GM12878 (cell line): ENCODE data around the gene COL17A1. TPM values are rescaled to one million over a fixed set of nuclear protein-coding genes. Genes with fewer than 3 reads are reported as not detected.

Experiments
- ATAC-seq: fragments of 200-7000 bp; cut with Tn5 transposase; 3 replicates; pipeline ENCODE4 v1.9.1; 2020; ENCODE audit warnings: mild to moderate bottlenecking, moderate library complexity
- BruUV-seq: library from RNA; stranded (reverse); fragments of 400-500 nt; replicated peaks from 2 replicates; lab custom pipeline; 2021; lab: Mats Ljungman, UMichigan
- CTCF ChIA-PET: fragments of 300-600 bp; sonication (Branson Sonifier 250); formaldehyde crosslinking; extraction: SDS; loops from one replicate; lab custom pipeline; 2021; ENCODE audit warnings: inconsistent platforms; lab: Yijun Ruan, JAX
- POLR2A ChIA-PET: fragments of 350-600 bp; formaldehyde crosslinking; extraction: SDS; loops from one replicate; lab custom pipeline; 2021; ENCODE audit warnings: inconsistent platforms; lab: Charles Lee
- RAD21 ChIA-PET: fragments of 300-600 bp; sonication (Branson Sonifier 250); formaldehyde crosslinking; loops from one replicate; lab custom pipeline; 2023; ENCODE audit warnings: antibody characterized with exemption; ENCODE audit not compliant: unreplicated experiment; lab: Charles Lee
- SMC1A ChIA-PET: fragments of 300-600 bp; sonication (Branson Sonifier 250); formaldehyde crosslinking; loops from one replicate; lab custom pipeline; 2023; ENCODE audit not compliant: unreplicated experiment, uncharacterized antibody; lab: Charles Lee
- DNase-seq: peaks from one replicate; pipeline ENCODE4 v3.0.0-alpha.2; 2011; ENCODE audit warnings: low read depth, low spot score
- FAIRE-seq: peaks from 3 replicates; lab custom pipeline; 2011; peaks lifted over from hg19 to GRCh38; lab: Jason Lieb, UNC
- H2AFZ ChIP-seq: 2 replicates; pipeline ENCODE4 v1.6.0; 2011; ENCODE audit warnings: low read depth, low read length, control low read depth; ENCODE audit not compliant: control insufficient read depth
- H3K27ac ChIP-seq: 2 replicates; pipeline ENCODE4 v1.5.1; 2011; ENCODE audit warnings: control low read depth; ENCODE audit not compliant: control insufficient read depth, insufficient read depth
- H3K27me3 ChIP-seq, 2 experiments: replicated peaks in 1 of 2; 2 replicates each; pipeline versions ENCODE4 v1.6.0 to v1.6.1; 2011; ENCODE audit warnings: low read length in 1 of 2; ENCODE audit not compliant: control insufficient read depth in 2 of 2, insufficient read depth in 2 of 2
- H3K36me3 ChIP-seq, 2 experiments: 2 replicates each; pipeline ENCODE4 v1.5.1; 2011; ENCODE audit warnings: low read length in 1 of 2; ENCODE audit not compliant: control insufficient read depth in 2 of 2, insufficient read depth in 2 of 2
- H3K4me1 ChIP-seq: 2 replicates; pipeline ENCODE4 v1.6.1; 2011; ENCODE audit warnings: mild to moderate bottlenecking, low read length, moderate library complexity, mixed read lengths; ENCODE audit not compliant: control insufficient read depth, insufficient read depth
- H3K4me2 ChIP-seq: 2 replicates; pipeline ENCODE4 v1.6.0; 2011; ENCODE audit warnings: control low read depth; ENCODE audit not compliant: control insufficient read depth, insufficient read depth
- H3K4me3 ChIP-seq: fragments of 200-600 bp; sonication (generic); 2 replicates; pipeline ENCODE4 v1.5.1; 2016
- H3K79me2 ChIP-seq: 2 replicates; pipeline ENCODE4 v1.6.0; 2011; ENCODE audit warnings: low read length; ENCODE audit not compliant: control insufficient read depth, insufficient read depth
- H3K9ac ChIP-seq: 2 replicates; pipeline ENCODE4 v1.8.0; 2011; ENCODE audit warnings: low read length, control low read depth, mixed read lengths; ENCODE audit not compliant: control insufficient read depth, insufficient read depth
- H3K9me3 ChIP-seq: replicated peaks from 3 replicates; pipeline ENCODE4 v1.5.1; 2011; ENCODE audit warnings: mild to moderate bottlenecking, low read length; ENCODE audit not compliant: control insufficient read depth, insufficient read depth
- H4K20me1 ChIP-seq: 2 replicates; pipeline ENCODE4 v1.6.0; 2011; ENCODE audit not compliant: control insufficient read depth, insufficient read depth
- BCLAF1 ChIP-seq: fragments of 450-650 bp; IDR thresholded peaks from 2 replicates; pipeline ENCODE4 v1.6.1; 2017; ENCODE audit warnings: antibody characterized with exemption, mild to moderate bottlenecking, moderate library complexity
- HSF1 ChIP-seq: fragments of 150-350 bp; IDR thresholded peaks from 2 replicates; pipeline ENCODE4 v1.6.1; 2014; ENCODE audit warnings: mild to moderate bottlenecking, low read depth, low read length
- JUND ChIP-seq: IDR thresholded peaks from 2 replicates; pipeline ENCODE4 v1.6.1; 2012; ENCODE audit warnings: low read depth, mild to moderate bottlenecking, low read length, improper control_type of control experiment, moderate library complexity
- PBX3 ChIP-seq: IDR thresholded peaks from 2 replicates; pipeline ENCODE4 v1.6.1; 2011; ENCODE audit warnings: mild to moderate bottlenecking, low read depth, low read length, moderate library complexity; ENCODE audit not compliant: insufficient replicate concordance
- WGBS: methylation state at CpG from one replicate; pipeline ENCODE4 v1.1.6; 2016; ENCODE audit warnings: low lambda C conversion rate; ENCODE audit not compliant: insufficient replicate concordance, insufficient coverage; ENCODE audit errors: missing lambda C conversion rate; 5-methylcytosine and 5-hydroxymethylcytosine counted together
- in situ Hi-C: fragments of 300-500 bp; cut with MboI; formaldehyde crosslinking; loops from 9 replicates; pipeline ENCODE4 v1.14.3; 2018; ENCODE audit warnings: mixed read lengths
- intact Hi-C: fragments of 100-400 bp; cut with micrococcal nuclease; formaldehyde crosslinking; loops from one replicate; pipeline ENCODE4 v1.14.2; 2022; ENCODE audit not compliant: unreplicated experiment
- polyA plus RNA-seq, 11 experiments: library from polyadenylated mRNA; depleted of rRNA in 4 of 11; unstranded in 6 of 11; stranded (reverse) in 5 of 11; fragments of >200 nt; fragmentation: Nextera tagmentation in 4 of 11; fragmentation: Illumina TruSeq in 1 of 11; extraction: Ambion mirVana in 4 of 11; extraction: Trizol in 1 of 11; gene quantifications; 1 replicate in 1 of 11; 2 replicates in 10 of 11; pipeline versions ENCODE4 v1.2.1 to v1.2.3, GENCODE V29; 2011 to 2016; ENCODE audit warnings: inconsistent platforms in 2 of 11, missing spikeins in 2 of 11, low read depth in 1 of 11
- total RNA-seq, 4 experiments: library from RNA; depleted of rRNA in 3 of 4; stranded (reverse); fragments of >200 nt in 3 of 4; fragmentation: Illumina TruSeq in 1 of 4; extraction: Trizol in 1 of 4; gene quantifications; 2 replicates each; pipeline versions ENCODE4 v1.2.1 to v1.2.3, GENCODE V29; 2013 to 2021

The COL17A1 gene
- total and polyA plus RNA-seq, 10 of the 15 experiments (the other 5 are each of a cell fraction or from before 2014, with no cell fraction given), result 0.08 to 0.22 TPM; not detected in 8

GRCh38 chr10:104005172-104005863 lies 80.4 kb downstream of the COL17A1 start:
- 38% methylated on average over 8 of the region's 8 CpGs for WGBS
- ATAC-seq (no peak), FAIRE-seq (no peak)

More at GRCh38 chr10:104005172-104005863, 80.4 kb downstream of the COL17A1 start:
- Histone ChIP-seq H3K36me3 (peaks cover 0 to 4% of the 10 kb centered on the region in 2 experiments; a peak in 2 of 4 replicates), H3K79me2 (no peaks in the 10 kb centered on the region), H3K4me2 (no peak overlapping the region), H3K4me3 (no peak overlapping the region), H3K27ac (no peak overlapping the region), H4K20me1 (no peaks in the 10 kb centered on the region), H3K27me3 (no peaks in the 10 kb centered on the region), H2AFZ (no peak overlapping the region)
- intact Hi-C loops (no loop called here), in situ Hi-C loops (no loop called here)
- DNase-seq, result no peak
- CTCF ChIA-PET, result interaction anchor here (1.5 to 2.4 kb wide), 5 partner anchors 14 to 133 kb away, joined by 3 to 10 read pairs (median 5); no protein-coding TSS in a partner anchor
- no TSS peak for BruUV-seq
- TF ChIP-seq PBX3 (no peak), JUND (no peak), HSF1 (no peak), BCLAF1 (no peak)
- TF ChIP-seq, all 136 proteins: peak for 0
- POLR2A ChIA-PET, result interaction anchor here (0.6 kb wide), 1 partner anchor 115 kb away, joined by 6 read pairs; no protein-coding TSS in a partner anchor
- no peaks in the 10 kb centered on the region for H3K4me1 ChIP-seq
- no peak overlapping the region for H3K9ac ChIP-seq
- SMC1A ChIA-PET, result interaction anchor here (0.6 to 1.9 kb wide), 7 partner anchors 8 to 122 kb away, joined by 3 to 9 read pairs (median 4); partner anchors contain the start of gene SFR1
- H3K9me3 ChIP-seq, result no peaks in the 10 kb centered on the region
- RAD21 ChIA-PET, result no interaction called here
